ENCODE measurements around the gene ARID4B.
"Not testable (repeated sequence)": the region's sequence is repeated elsewhere in the genome, so short reads cannot be mapped to it uniquely, and the experiment has no call there.

GRCh38 chr1:235269990-235270389 lies 58.0 kb downstream of the ARID4B start:
- TF ChIP-seq, protein P1, sequence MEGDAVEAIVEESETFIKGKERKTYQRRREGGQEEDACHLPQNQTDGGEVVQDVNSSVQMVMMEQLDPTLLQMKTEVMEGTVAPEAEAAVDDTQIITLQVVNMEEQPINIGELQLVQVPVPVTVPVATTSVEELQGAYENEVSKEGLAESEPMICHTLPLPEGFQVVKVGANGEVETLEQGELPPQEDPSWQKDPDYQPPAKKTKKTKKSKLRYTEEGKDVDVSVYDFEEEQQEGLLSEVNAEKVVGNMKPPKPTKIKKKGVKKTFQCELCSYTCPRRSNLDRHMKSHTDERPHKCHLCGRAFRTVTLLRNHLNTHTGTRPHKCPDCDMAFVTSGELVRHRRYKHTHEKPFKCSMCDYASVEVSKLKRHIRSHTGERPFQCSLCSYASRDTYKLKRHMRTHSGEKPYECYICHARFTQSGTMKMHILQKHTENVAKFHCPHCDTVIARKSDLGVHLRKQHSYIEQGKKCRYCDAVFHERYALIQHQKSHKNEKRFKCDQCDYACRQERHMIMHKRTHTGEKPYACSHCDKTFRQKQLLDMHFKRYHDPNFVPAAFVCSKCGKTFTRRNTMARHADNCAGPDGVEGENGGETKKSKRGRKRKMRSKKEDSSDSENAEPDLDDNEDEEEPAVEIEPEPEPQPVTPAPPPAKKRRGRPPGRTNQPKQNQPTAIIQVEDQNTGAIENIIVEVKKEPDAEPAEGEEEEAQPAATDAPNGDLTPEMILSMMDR (IDR thresholded peaks at IDR 0.05; ENCODE audit: borderline replicate concordance, extremely low read depth, low read length, poor library complexity, severe bottlenecking) = not testable (repeated sequence)
- TF ChIP-seq EZH2 (IDR thresholded peaks at IDR 0.05; ENCODE audit: borderline replicate concordance, low read depth, low read length, severe bottlenecking) = not testable (repeated sequence)

Measured in DND-41 (cell line).